Measurements from ENCODE around the gene ENOX1.
"Not testable (repeated sequence)": the region's sequence is repeated elsewhere in the genome, so short reads cannot be mapped to it uniquely, and the experiment has no call there.

The ENOX1 gene

GRCh38 chr13:43441899-43442499 is 344.8 kb downstream of the ENOX1 start:
- no peak for DNase-seq (ENCODE audit: low read depth in 1 of 2, low spot score in 1 of 2)

GRCh38 chr13:43441464-43441863 is 345.3 kb downstream of the ENOX1 start:
- DNase-seq (ENCODE audit: low read depth in 1 of 2, low spot score in 1 of 2), result no peak

- no peak for DNase-seq (ENCODE audit: low read depth in 1 of 2, low spot score in 1 of 2)
Measured at GRCh38 chr13:43434191-43434590, 352.6 kb downstream of the ENOX1 start.

- DNase-seq (ENCODE audit: low read depth in 1 of 2, low spot score in 1 of 2), result no peak
Measured at GRCh38 chr13:43433691-43434141, 353.1 kb downstream of the ENOX1 start.

- DNase-seq (ENCODE audit: low read depth in 1 of 2, low spot score in 1 of 2), result no peak
Measured at GRCh38 chr13:43432958-43433357, 353.8 kb downstream of the ENOX1 start.

GRCh38 chr13:43431841-43432240 is 354.9 kb downstream of the ENOX1 start:
- no peak for DNase-seq (ENCODE audit: low read depth in 1 of 2, low spot score in 1 of 2)

GRCh38 chr13:43431290-43431716 is 355.5 kb downstream of the ENOX1 start:
- no peak for DNase-seq (ENCODE audit: low read depth in 1 of 2, low spot score in 1 of 2)

- DNase-seq (ENCODE audit: low read depth in 1 of 2, low spot score in 1 of 2), result no peak
Measured at GRCh38 chr13:43428545-43429296, 358.1 kb downstream of the ENOX1 start.

GRCh38 chr13:43426355-43426754 is 360.4 kb downstream of the ENOX1 start:
- DNase-seq (ENCODE audit: low read depth in 1 of 2, low spot score in 1 of 2), result no peak

GRCh38 chr13:43425234-43425633 is 361.5 kb downstream of the ENOX1 start:
- DNase-seq (ENCODE audit: low read depth in 1 of 2, low spot score in 1 of 2), result no peak

GRCh38 chr13:43424412-43424811 is 362.4 kb downstream of the ENOX1 start:
- DNase-seq (ENCODE audit: low read depth in 1 of 2, low spot score in 1 of 2), result no peak

- no peak for DNase-seq (ENCODE audit: low read depth in 1 of 2, low spot score in 1 of 2)
Measured at GRCh38 chr13:43422116-43422515, 364.7 kb downstream of the ENOX1 start.

GRCh38 chr13:43416842-43417241 is 369.9 kb downstream of the ENOX1 start:
- not testable (repeated sequence) for DNase-seq (ENCODE audit: low read depth in 1 of 2, low spot score in 1 of 2)

GRCh38 chr13:43416408-43416807 is 370.4 kb downstream of the ENOX1 start:
- not testable (repeated sequence) for DNase-seq (ENCODE audit: low read depth in 1 of 2, low spot score in 1 of 2)

GRCh38 chr13:43415903-43416391 is 370.8 kb downstream of the ENOX1 start:
- not testable (repeated sequence) for DNase-seq (ENCODE audit: low read depth in 1 of 2, low spot score in 1 of 2)

GRCh38 chr13:43414111-43414510 is 372.7 kb downstream of the ENOX1 start:
- no peak for DNase-seq (ENCODE audit: low read depth in 1 of 2, low spot score in 1 of 2)

- no peak for DNase-seq (ENCODE audit: low read depth in 1 of 2, low spot score in 1 of 2)
Measured at GRCh38 chr13:43411741-43412140, 375.0 kb downstream of the ENOX1 start.

GRCh38 chr13:43411211-43411610 is 375.6 kb downstream of the ENOX1 start:
- DNase-seq (ENCODE audit: low read depth in 1 of 2, low spot score in 1 of 2), result no peak

- DNase-seq (ENCODE audit: low read depth in 1 of 2, low spot score in 1 of 2), result no peak
Measured at GRCh38 chr13:43408274-43408673, 378.5 kb downstream of the ENOX1 start.

GRCh38 chr13:43407023-43407581 is 379.7 kb downstream of the ENOX1 start:
- DNase-seq (ENCODE audit: low read depth in 1 of 2, low spot score in 1 of 2), result no peak

- no peak for DNase-seq (ENCODE audit: low read depth in 1 of 2, low spot score in 1 of 2)
Measured at GRCh38 chr13:43405457-43405856, 381.3 kb downstream of the ENOX1 start.

- DNase-seq (ENCODE audit: low read depth in 1 of 2, low spot score in 1 of 2), result no peak
Measured at GRCh38 chr13:43402380-43402779, 384.4 kb downstream of the ENOX1 start.

Measured in stimulated activated CD4-positive, alpha-beta T cell treated with anti-CD3 and anti-CD28 coated beads, Interleukin-15, amount 100 ng/mL, for 1 hour (primary cell).